Measurements from ENCODE around the gene WSCD1.

WSCD1 gene

GRCh38 chr17:6046431-6046830, 23.7 kb upstream of the WSCD1 start:
- no peak for ATAC-seq
- no peak for TF ChIP-seq CSDC2 (CRISPR knock-in tag; IDR thresholded peaks at IDR 0.05)
- no peak for TF ChIP-seq ZNF565 (CRISPR knock-in tag; conservative IDR thresholded peaks at IDR 0.05; ENCODE audit: low read depth)
- no peak for TF ChIP-seq ESRRG (CRISPR knock-in tag; IDR thresholded peaks at IDR 0.05)
- TF ChIP-seq GLIS3 (CRISPR knock-in tag; IDR thresholded peaks at IDR 0.05): no peak
- no peak for TF ChIP-seq SNAI2 (CRISPR knock-in tag; IDR thresholded peaks at IDR 0.05)
- TF ChIP-seq ISL1 (CRISPR knock-in tag; IDR thresholded peaks at IDR 0.05): no peak
- TF ChIP-seq RARB (CRISPR knock-in tag; IDR thresholded peaks at IDR 0.05): no peak
- no peak for TF ChIP-seq ZFP30 (CRISPR knock-in tag; IDR thresholded peaks at IDR 0.05)
- no peak for TF ChIP-seq CSRNP3 (CRISPR knock-in tag; IDR thresholded peaks at IDR 0.05)
- no peak for TF ChIP-seq TOX (CRISPR knock-in tag; IDR thresholded peaks at IDR 0.05; ENCODE audit: borderline replicate concordance)
- no peak for TF ChIP-seq POU6F1 (CRISPR knock-in tag; IDR thresholded peaks at IDR 0.05; ENCODE audit: borderline replicate concordance, low read depth)

GRCh38 chr17:6046931-6047330, 23.2 kb upstream of the WSCD1 start:
- ATAC-seq: no peak
- TF ChIP-seq CREB5 (CRISPR knock-in tag; IDR thresholded peaks at IDR 0.05; ENCODE audit: low read depth) (no peak), OSR1 (CRISPR knock-in tag; IDR thresholded peaks at IDR 0.05) (no peak), ISL1 (CRISPR knock-in tag; IDR thresholded peaks at IDR 0.05) (no peak)

- TF ChIP-seq TSHZ2 (CRISPR knock-in tag; IDR thresholded peaks at IDR 0.05): no peak
- TF ChIP-seq OSR1 (CRISPR knock-in tag; IDR thresholded peaks at IDR 0.05): no peak
- no peak for TF ChIP-seq BACH2 (CRISPR knock-in tag; IDR thresholded peaks at IDR 0.05; ENCODE audit: borderline replicate concordance)
- no peak for TF ChIP-seq ZNF70 (CRISPR knock-in tag; IDR thresholded peaks at IDR 0.05)
- TF ChIP-seq ISL1 (CRISPR knock-in tag; IDR thresholded peaks at IDR 0.05): no peak
- TF ChIP-seq ZNF8 (CRISPR knock-in tag; IDR thresholded peaks at IDR 0.05): no peak
- TF ChIP-seq ZNF565 (CRISPR knock-in tag; conservative IDR thresholded peaks at IDR 0.05; ENCODE audit: low read depth): no peak
- TF ChIP-seq ARNTL (CRISPR knock-in tag; IDR thresholded peaks at IDR 0.05; ENCODE audit: borderline replicate concordance, low read depth): no peak
- TF ChIP-seq TOX (CRISPR knock-in tag; IDR thresholded peaks at IDR 0.05; ENCODE audit: borderline replicate concordance): no peak
- no peak for TF ChIP-seq SNAI2 (CRISPR knock-in tag; IDR thresholded peaks at IDR 0.05)
- TF ChIP-seq ZC3H10 (CRISPR knock-in tag; IDR thresholded peaks at IDR 0.05): no peak
- no peak for TF ChIP-seq ZFP3 (CRISPR knock-in tag; IDR thresholded peaks at IDR 0.05)
- no peak for TF ChIP-seq CREB5 (CRISPR knock-in tag; IDR thresholded peaks at IDR 0.05; ENCODE audit: low read depth)
- TF ChIP-seq PATZ1 (CRISPR knock-in tag; IDR thresholded peaks at IDR 0.05; ENCODE audit: borderline replicate concordance): no peak
- no peak for TF ChIP-seq CSDC2 (CRISPR knock-in tag; IDR thresholded peaks at IDR 0.05)
- TF ChIP-seq ZFP30 (CRISPR knock-in tag; IDR thresholded peaks at IDR 0.05): no peak
- no peak for ATAC-seq
Observed at GRCh38 chr17:6047966-6048365, 22.2 kb upstream of the WSCD1 start.
